ENCODE results near the gene PERCC1.
A peak's percentile ranks its signal among the peaks of the same experiment; 100 is the strongest.

Gene PERCC1

GRCh38 chr16:1430759-1431496, at the start of gene PERCC1:
TSS of gene PERCC1 (plus strand) at chr16:1431078. CDS start at chr16:1432594, 1,516 bp downstream.
- DNase-seq, result no peak

- DNase-seq, result no peak
These were observed 49.1 kb upstream of the PERCC1 start for GRCh38 chr16:1381612-1382406.

GRCh38 chr16:1383556-1383955, 47.3 kb upstream of the PERCC1 start:
- DNase-seq, result no peak

- DNase-seq, result no peak
These were observed 45.6 kb upstream of the PERCC1 start for GRCh38 chr16:1385232-1385631.

- no peak for DNase-seq
These were observed 43.5 kb upstream of the PERCC1 start for GRCh38 chr16:1387331-1387730.

- DNase-seq, result no peak
These were observed 41.1 kb upstream of the PERCC1 start for GRCh38 chr16:1389762-1390161.

- DNase-seq, result no peak
These were observed 40.6 kb upstream of the PERCC1 start for GRCh38 chr16:1390239-1390779.

- no peak for DNase-seq
These were observed 38.1 kb upstream of the PERCC1 start for GRCh38 chr16:1392826-1393225.

GRCh38 chr16:1393613-1394176, 37.2 kb upstream of the PERCC1 start:
- no peak for DNase-seq

GRCh38 chr16:1394367-1394951, 36.4 kb upstream of the PERCC1 start:
- no peak for DNase-seq

GRCh38 chr16:1395444-1396031, 35.3 kb upstream of the PERCC1 start:
- DNase-seq, result no peak

GRCh38 chr16:1397779-1398178, 33.1 kb upstream of the PERCC1 start:
- no peak for DNase-seq

- no peak for DNase-seq
These were observed 32.5 kb upstream of the PERCC1 start for GRCh38 chr16:1398351-1398750.

GRCh38 chr16:1398826-1399581, 31.9 kb upstream of the PERCC1 start:
- DNase-seq, result no peak

- DNase-seq, result no peak
These were observed 29.7 kb upstream of the PERCC1 start for GRCh38 chr16:1401061-1401757.

GRCh38 chr16:1401758-1402154, 29.1 kb upstream of the PERCC1 start:
- no peak for DNase-seq

- DNase-seq, result no peak
These were observed 27.8 kb upstream of the PERCC1 start for GRCh38 chr16:1403036-1403435.

GRCh38 chr16:1403733-1404132, 27.1 kb upstream of the PERCC1 start:
- DNase-seq, result no peak

GRCh38 chr16:1407753-1408152, 23.1 kb upstream of the PERCC1 start:
- DNase-seq, result no peak

GRCh38 chr16:1408171-1408837, 22.6 kb upstream of the PERCC1 start:
- DNase-seq, result peak; percentile 94 to 95

- DNase-seq, result no peak
These were observed 18.0 kb upstream of the PERCC1 start for GRCh38 chr16:1412847-1413246.

Data from activated CD4-positive, alpha-beta T cell treated with anti-CD3 and anti-CD28 coated beads, Interleukin-2, amount 50 U/mL, for 4 hours (primary cell).